Transverse colon (tissue), 3 donors: ENCODE measurements around the gene HAT1.

Experiments used
- CTCF ChIP-seq, 5 experiments: fragments of 200-600 bp in 3 of 5; fragments of 450-650 bp in 2 of 5; sonication (generic) in 3 of 5; IDR thresholded peaks; 1 replicate in 2 of 5; 2 replicates in 3 of 5; pipeline ENCODE4 v1.5.1; 2016 to 2017; ENCODE audit warnings: antibody characterized with exemption in 5 of 5, inconsistent platforms in 3 of 5, mild to moderate bottlenecking in 2 of 5, moderate library complexity in 1 of 5
- EP300 ChIP-seq: sonication (generic); formaldehyde crosslinking; IDR thresholded peaks from one replicate; pipeline ENCODE4 v1.6.1; 2017; ENCODE audit warnings: antibody characterized with exemption, low read depth

DNA sequence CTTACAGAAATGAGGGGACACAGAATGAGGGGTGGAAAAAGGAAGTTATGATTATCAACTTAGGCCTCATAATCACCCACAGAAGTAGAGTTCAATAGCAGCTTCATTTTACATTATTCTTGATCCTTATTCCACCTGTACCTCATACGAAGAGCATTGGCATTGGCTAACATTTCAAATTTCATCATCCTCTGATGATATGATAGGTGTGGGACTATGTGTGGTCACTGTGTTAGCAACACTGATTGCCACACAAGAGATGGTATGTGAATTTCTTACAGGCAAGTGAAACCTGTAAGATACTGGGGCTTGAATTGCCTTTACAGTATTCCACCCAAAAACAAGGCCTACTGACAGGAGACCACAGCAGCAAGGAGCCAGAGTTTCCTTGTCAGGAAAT, 14.0 kb upstream of the HAT1 start:
- TF ChIP-seq CTCF (IDR thresholded peaks at IDR 0.05) (no peak), EP300 (no peak)
